Measurements from ENCODE around the gene RFTN1.

The RFTN1 gene

GRCh38 chr3:16429086-16429485 is 84.4 kb downstream of the RFTN1 start:
- H3K9me3 ChIP-seq (ENCODE audit: control insufficient read depth, insufficient read depth, low read length), result no peaks in the 10 kb centered on the region
- no peaks in the 10 kb centered on the region for H4K20me1 ChIP-seq (ENCODE audit: control insufficient read depth, insufficient read depth, low read depth, low read length)
- H3K27ac ChIP-seq (ENCODE audit: low read depth, low read length), result peak overlapping the region; percentile 100
- H3K4me3 ChIP-seq (ENCODE audit: low read length), result peak overlapping the region; percentile 72
- no peak for TF ChIP-seq EZH2phosphoT487 (IDR thresholded peaks at IDR 0.05; ENCODE audit: borderline replicate concordance, low read length)
- no peak for TF ChIP-seq CTCF (IDR thresholded peaks at IDR 0.05; ENCODE audit: low read depth, low read length, poor library complexity, severe bottlenecking)
- no peaks in the 10 kb centered on the region for H3K9me2 ChIP-seq (replicated peaks; ENCODE audit: control insufficient read depth, low read length)
- peaks cover 80% of the 10 kb centered on the region for H3K79me2 ChIP-seq (ENCODE audit: control insufficient read depth, low read length)
- H3K27me3 ChIP-seq (ENCODE audit: control insufficient read depth, low read length), result no peaks in the 10 kb centered on the region
- peaks cover 65% of the 10 kb centered on the region for H3F3A ChIP-seq (ENCODE audit: control insufficient read depth, insufficient read depth)
- peaks cover 86% of the 10 kb centered on the region for H3K36me3 ChIP-seq (ENCODE audit: control insufficient read depth, low read length)
- peaks cover 98% of the 10 kb centered on the region for H3K4me1 ChIP-seq (ENCODE audit: control insufficient read depth, low read length)
- H3K4me2 ChIP-seq (ENCODE audit: low read length), result peak overlapping the region; percentile 92

GRCh38 chr3:16428612-16429011 is 84.9 kb downstream of the RFTN1 start:
- Histone ChIP-seq H3K79me2 (ENCODE audit: control insufficient read depth, low read length) (peaks cover 84% of the 10 kb centered on the region), H3K36me3 (ENCODE audit: control insufficient read depth, low read length) (peaks cover 90% of the 10 kb centered on the region)

GRCh38 chr3:16427103-16427965 is 86.2 kb downstream of the RFTN1 start:
- peaks cover 100% of the 10 kb centered on the region for H3K4me1 ChIP-seq (ENCODE audit: control insufficient read depth, low read length)
- H3K27me3 ChIP-seq (ENCODE audit: control insufficient read depth, low read length), result no peaks in the 10 kb centered on the region
- peaks cover 97% of the 10 kb centered on the region for H3K79me2 ChIP-seq (ENCODE audit: control insufficient read depth, low read length)
- TF ChIP-seq EZH2phosphoT487 (IDR thresholded peaks at IDR 0.05; ENCODE audit: borderline replicate concordance, low read length) (no peak), CTCF (IDR thresholded peaks at IDR 0.05; ENCODE audit: low read depth, low read length, poor library complexity, severe bottlenecking) (no peak)
- peak overlapping the region; percentile 100 for H3K27ac ChIP-seq (ENCODE audit: low read depth, low read length)
- H3K4me2 ChIP-seq (ENCODE audit: low read length), result peak overlapping the region; percentile 92
- H3K36me3 ChIP-seq (ENCODE audit: control insufficient read depth, low read length), result peaks cover 93% of the 10 kb centered on the region
- peak overlapping the region; percentile 72 for H3K4me3 ChIP-seq (ENCODE audit: low read length)
- peaks cover 59% of the 10 kb centered on the region for H3F3A ChIP-seq (ENCODE audit: control insufficient read depth, insufficient read depth)
- no peaks in the 10 kb centered on the region for H3K9me3 ChIP-seq (ENCODE audit: control insufficient read depth, insufficient read depth, low read length)
- H4K20me1 ChIP-seq (ENCODE audit: control insufficient read depth, insufficient read depth, low read depth, low read length), result no peaks in the 10 kb centered on the region
- H3K9me2 ChIP-seq (replicated peaks; ENCODE audit: control insufficient read depth, low read length), result no peaks in the 10 kb centered on the region

More at GRCh38 chr3:16428612-16429011, 84.9 kb downstream of the RFTN1 start:
- H3F3A ChIP-seq (ENCODE audit: control insufficient read depth, insufficient read depth), result peaks cover 65% of the 10 kb centered on the region
- H4K20me1 ChIP-seq (ENCODE audit: control insufficient read depth, insufficient read depth, low read depth, low read length), result no peaks in the 10 kb centered on the region
- H3K27me3 ChIP-seq (ENCODE audit: control insufficient read depth, low read length), result no peaks in the 10 kb centered on the region
- no peak for TF ChIP-seq CTCF (IDR thresholded peaks at IDR 0.05; ENCODE audit: low read depth, low read length, poor library complexity, severe bottlenecking)
- no peak for TF ChIP-seq EZH2phosphoT487 (IDR thresholded peaks at IDR 0.05; ENCODE audit: borderline replicate concordance, low read length)
- H3K4me1 ChIP-seq (ENCODE audit: control insufficient read depth, low read length), result peaks cover 99% of the 10 kb centered on the region
- H3K4me2 ChIP-seq (ENCODE audit: low read length), result peak overlapping the region; percentile 92
- no peaks in the 10 kb centered on the region for H3K9me3 ChIP-seq (ENCODE audit: control insufficient read depth, insufficient read depth, low read length)
- H3K9me2 ChIP-seq (replicated peaks; ENCODE audit: control insufficient read depth, low read length), result no peaks in the 10 kb centered on the region
- H3K4me3 ChIP-seq (ENCODE audit: low read length), result peak overlapping the region; percentile 72
- H3K27ac ChIP-seq (ENCODE audit: low read depth, low read length), result peak overlapping the region; percentile 100

Data from DOHH2 (cell line).